ENCODE measurements around the gene PDK1. TPM values are rescaled to one million over a fixed set of nuclear protein-coding genes. Genes with fewer than 3 reads are reported as not detected.
A peak's percentile ranks its signal among the peaks of the same experiment; 100 is the strongest.

PDK1 gene
- total and polyA plus RNA-seq, 11 donors: 6.7 to 69.0 (median 49.5) TPM

GRCh38 chr2:172556284-172557033 lies 569 bp downstream of the PDK1 start:
- WGBS, 4 donors: 2 to 3% (median 2%) methylated on average over 40 to 52 of the region's 52 CpGs
- peaks cover 0 to 12% (median 0%) of the 10 kb centered on the region in 9 donors for H3K36me3 ChIP-seq
- intact Hi-C loops (cut with DNase I): no loop called here

DNA sequence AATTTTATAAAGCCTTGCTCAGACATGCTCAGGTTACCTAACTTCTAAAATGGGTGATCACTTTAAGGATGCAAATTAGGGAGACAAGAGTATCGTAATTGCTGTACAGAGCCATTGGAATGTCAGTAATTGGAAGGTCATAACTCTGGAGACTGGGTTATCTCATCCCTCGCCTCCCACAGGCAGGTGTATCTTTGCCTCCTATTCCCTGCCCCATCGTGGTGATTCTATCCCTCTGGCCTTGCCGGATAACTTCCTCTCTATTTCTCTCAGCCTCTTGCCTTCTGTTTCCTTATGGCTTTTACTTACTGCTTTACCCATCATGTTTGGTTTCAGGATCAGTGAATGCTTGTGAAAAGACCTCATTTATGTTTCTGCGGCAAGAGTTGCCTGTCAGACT lies 2.5 kb downstream of the PDK1 start:
- DNase-seq: no peak
- H3K27me3 ChIP-seq: no peaks in the 10 kb centered on the region
- H3K27ac ChIP-seq: no peak overlapping the region
- peaks cover 0 to 23% (median 11%) of the 10 kb centered on the region in 9 donors for H3K36me3 ChIP-seq
- H3K9me3 ChIP-seq: no peaks in the 10 kb centered on the region
- TF ChIP-seq, protein P1, sequence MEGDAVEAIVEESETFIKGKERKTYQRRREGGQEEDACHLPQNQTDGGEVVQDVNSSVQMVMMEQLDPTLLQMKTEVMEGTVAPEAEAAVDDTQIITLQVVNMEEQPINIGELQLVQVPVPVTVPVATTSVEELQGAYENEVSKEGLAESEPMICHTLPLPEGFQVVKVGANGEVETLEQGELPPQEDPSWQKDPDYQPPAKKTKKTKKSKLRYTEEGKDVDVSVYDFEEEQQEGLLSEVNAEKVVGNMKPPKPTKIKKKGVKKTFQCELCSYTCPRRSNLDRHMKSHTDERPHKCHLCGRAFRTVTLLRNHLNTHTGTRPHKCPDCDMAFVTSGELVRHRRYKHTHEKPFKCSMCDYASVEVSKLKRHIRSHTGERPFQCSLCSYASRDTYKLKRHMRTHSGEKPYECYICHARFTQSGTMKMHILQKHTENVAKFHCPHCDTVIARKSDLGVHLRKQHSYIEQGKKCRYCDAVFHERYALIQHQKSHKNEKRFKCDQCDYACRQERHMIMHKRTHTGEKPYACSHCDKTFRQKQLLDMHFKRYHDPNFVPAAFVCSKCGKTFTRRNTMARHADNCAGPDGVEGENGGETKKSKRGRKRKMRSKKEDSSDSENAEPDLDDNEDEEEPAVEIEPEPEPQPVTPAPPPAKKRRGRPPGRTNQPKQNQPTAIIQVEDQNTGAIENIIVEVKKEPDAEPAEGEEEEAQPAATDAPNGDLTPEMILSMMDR (IDR thresholded peaks at IDR 0.05): no peak
- no peak for TF ChIP-seq POLR2A (IDR thresholded peaks at IDR 0.05)
- intact Hi-C loops (cut with DNase I): no loop called here
- no peak for ATAC-seq
- WGBS, 4 donors: 59 to 72% (median 67%) methylated on average over 5 of the region's 5 CpGs
- peaks cover 0 to 25% (median 14%) of the 10 kb centered on the region in 12 donors for H3K4me1 ChIP-seq
- no peak overlapping the region for H3K4me3 ChIP-seq

More at GRCh38 chr2:172556284-172557033, 569 bp downstream of the PDK1 start:
- no peaks in the 10 kb centered on the region for H3K9me3 ChIP-seq
- ATAC-seq (peak in 3 of 4 donors; percentile 35 to 56 (median 53)), DNase-seq (peak; percentile 54 to 84 (median 66))
- peak overlapping the region; percentile 57 to 96 (median 81) for H3K4me3 ChIP-seq
- H3K27me3 ChIP-seq: no peaks in the 10 kb centered on the region
- H3K4me1 ChIP-seq: peaks cover 0 to 25% (median 12%) of the 10 kb centered on the region in 12 donors
- peak overlapping the region; percentile 22 to 97 (median 95) for H3K27ac ChIP-seq
- no peak for TF ChIP-seq POLR2A (IDR thresholded peaks at IDR 0.05)
- TF ChIP-seq, protein P1 (IDR thresholded peaks at IDR 0.05): no peak

DNA sequence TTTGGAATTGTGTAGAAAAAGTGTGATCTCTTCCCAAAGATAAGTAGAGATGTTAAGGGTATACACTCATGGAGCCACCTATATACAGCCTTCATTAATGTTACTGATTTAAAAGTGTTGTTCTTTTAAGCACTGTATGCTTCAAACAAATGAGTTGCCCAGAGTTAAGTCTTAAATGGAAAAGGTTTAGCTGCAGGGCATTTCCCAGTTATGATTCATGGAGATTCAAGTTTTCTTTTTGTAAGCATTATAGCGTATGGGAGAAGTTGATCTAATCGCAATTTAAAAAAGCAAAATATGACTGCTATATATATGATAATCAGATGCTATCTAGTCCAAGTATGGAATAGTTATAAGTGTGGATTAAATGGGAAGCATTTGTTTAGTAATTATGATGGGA lies 4.8 kb downstream of the PDK1 start:
- Histone ChIP-seq H3K27me3 (no peaks in the 10 kb centered on the region), H3K9me3 (no peaks in the 10 kb centered on the region), H3K4me3 (no peak overlapping the region), H3K27ac (no peak overlapping the region), H3K36me3 (peaks cover 0 to 39% (median 28%) of the 10 kb centered on the region in 9 donors), H3K4me1 (peaks cover 0 to 19% (median 10%) of the 10 kb centered on the region in 12 donors)
- DNase-seq (no peak), ATAC-seq (no peak)
- TF ChIP-seq, protein P1 (IDR thresholded peaks at IDR 0.05): no peak
- no peak for TF ChIP-seq POLR2A (IDR thresholded peaks at IDR 0.05)
- WGBS, 4 donors: 80 to 90% (median 88%) methylated on average over 2 of the region's 2 CpGs
- intact Hi-C loops (cut with DNase I): no loop called here

DNA sequence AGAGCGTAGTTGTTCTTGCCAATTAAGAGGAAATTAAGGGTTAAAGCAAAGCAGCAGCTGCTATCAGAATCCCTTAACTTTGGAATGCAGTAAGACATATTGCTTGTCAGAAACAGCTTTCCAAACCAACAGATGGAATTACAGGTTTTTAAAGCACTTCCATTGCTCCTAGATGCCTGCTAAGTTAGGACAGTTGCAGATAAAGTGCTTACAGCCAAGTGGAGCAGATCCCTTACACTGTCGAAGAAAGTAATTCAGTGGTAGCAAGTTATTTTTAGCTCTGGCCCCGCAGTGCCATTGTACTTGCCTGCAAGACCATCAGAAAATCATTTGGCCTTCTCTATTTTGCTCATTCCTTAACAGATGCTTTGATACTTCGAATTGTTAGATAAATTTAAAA lies 5.4 kb downstream of the PDK1 start:
- Histone ChIP-seq H3K27ac (no peak overlapping the region), H3K4me1 (peaks cover 0 to 19% (median 10%) of the 10 kb centered on the region in 12 donors), H3K4me3 (no peak overlapping the region), H3K36me3 (peaks cover 0 to 45% (median 34%) of the 10 kb centered on the region in 9 donors), H3K27me3 (no peaks in the 10 kb centered on the region), H3K9me3 (no peaks in the 10 kb centered on the region)
- no peak for TF ChIP-seq POLR2A (IDR thresholded peaks at IDR 0.05)
- TF ChIP-seq, protein P1 (IDR thresholded peaks at IDR 0.05): no peak
- DNase-seq (no peak), ATAC-seq (peak; percentile 43 to 58 (median 54))
- intact Hi-C loops (cut with DNase I): no loop called here
- 43 to 48% (median 46%) methylated on average over 4 of the region's 4 CpGs for WGBS, 4 donors

Measured in heart left ventricle (tissue), 16 donors.